HCT116 (cell line): Measurements from ENCODE around the gene SND1. TPM values are rescaled to one million over a fixed set of nuclear protein-coding genes. Genes with fewer than 3 reads are reported as not detected.

Experiments
- ATAC-seq: fragments of 200-7000 bp; cut with Tn5 transposase; 2 replicates; pipeline ENCODE4 v1.9.1; 2020; ENCODE audit warnings: mild to moderate bottlenecking, moderate library complexity
- BruUV-seq: library from RNA; stranded (reverse); fragments of 400-500 nt; replicated peaks from 2 replicates; lab custom pipeline; 2021; lab: Mats Ljungman, UMichigan
- CTCF ChIA-PET: fragments of 300-600 bp; sonication (Branson Sonifier 250); formaldehyde crosslinking; loops from one replicate; lab custom pipeline; 2021; ENCODE audit warnings: antibody characterized with exemption; lab: Charles Lee
- POLR2A ChIA-PET: fragments of 300-600, 350-600 bp; sonication (Branson Sonifier 250); formaldehyde crosslinking; loops from one replicate; lab custom pipeline; 2021; ENCODE audit warnings: antibody characterized with exemption; lab: Charles Lee
- RAD21 ChIA-PET, 2 experiments: fragments of 300-600 bp; sonication (Branson Sonifier 250); formaldehyde crosslinking; loops; one replicate each; lab custom pipeline; 2023; ENCODE audit warnings: low total read pairs in 2 of 2; ENCODE audit not compliant: uncharacterized antibody in 2 of 2, unreplicated experiment in 2 of 2, low non-redundant PET in 1 of 2; lab: Charles Lee
- DNase-seq: peaks from one replicate; pipeline ENCODE4 v3.0.0-alpha.2; 2010; ENCODE audit warnings: low read depth, low spot score
- H2AFZ ChIP-seq: fragments of 200-600 bp; shearing (Covaris generic), sonication (generic); 2 replicates; pipeline ENCODE4 v1.6.1; 2017; ENCODE audit warnings: low read depth, mixed run types, mixed read lengths, antibody characterized with exemption, low read length; ENCODE audit not compliant: poor library complexity, severe bottlenecking
- H3K27ac ChIP-seq: 2 replicates; pipeline ENCODE4 v1.5.1; 2012; ENCODE audit warnings: low read depth, low read length
- H3K27me3 ChIP-seq: fragments of 200-600 bp; sonication (generic); 2 replicates; pipeline ENCODE4 v1.6.1; 2016; ENCODE audit warnings: mixed run types, low read length, mixed read lengths; ENCODE audit not compliant: insufficient read depth
- H3K36me3 ChIP-seq, 2 experiments: fragments of 200-500 bp in 1 of 2; fragments of 200-600 bp in 1 of 2; sonication (Bioruptor generic) in 1 of 2; sonication (generic) in 1 of 2; 2 replicates each; pipeline versions ENCODE4 v1.5.1 to v1.6.1; 2014 to 2016; ENCODE audit warnings: low read length in 2 of 2, inconsistent platforms in 1 of 2, mixed read lengths in 1 of 2, mixed run types in 1 of 2; ENCODE audit not compliant: insufficient read depth in 2 of 2, control insufficient read depth in 1 of 2
- H3K4me1 ChIP-seq, 2 experiments: fragments of 200-600 bp in 1 of 2; sonication (generic) in 1 of 2; 2 replicates each; pipeline versions ENCODE4 v1.5.1 to v1.6.1; 2012 to 2017; ENCODE audit warnings: low read length in 2 of 2, inconsistent platforms in 1 of 2, mild to moderate bottlenecking in 1 of 2, mixed read lengths in 1 of 2, mixed run types in 1 of 2, moderate library complexity in 1 of 2; ENCODE audit not compliant: insufficient read depth in 2 of 2, control insufficient read depth in 1 of 2
- H3K4me2 ChIP-seq: fragments of 200-600 bp; sonication (generic); 2 replicates; pipeline ENCODE4 v1.6.1; 2017; ENCODE audit warnings: mixed run types, low read length, mixed read lengths
- H3K4me3 ChIP-seq, 2 experiments: fragments of 200-600 bp in 1 of 2; sonication (generic) in 1 of 2; replicated peaks in 1 of 2; 2 replicates each; pipeline ENCODE4 v1.5.1; 2011 to 2016; ENCODE audit warnings: low read length in 2 of 2, control low read depth in 1 of 2, low read depth in 1 of 2, mild to moderate bottlenecking in 1 of 2, mixed read lengths in 1 of 2, mixed run types in 1 of 2
- H3K79me2 ChIP-seq: fragments of 200-600 bp; sonication (generic); 2 replicates; pipeline ENCODE4 v1.6.1; 2017; ENCODE audit warnings: mild to moderate bottlenecking, mixed run types, low read length, moderate library complexity, mixed read lengths; ENCODE audit not compliant: insufficient read depth
- H3K9ac ChIP-seq: fragments of 200-600 bp; sonication (generic); 2 replicates; pipeline ENCODE4 v1.6.1; 2016; ENCODE audit warnings: low read length, mixed read lengths
- H3K9me2 ChIP-seq: fragments of 200-600 bp; sonication (generic), shearing (Covaris generic); 2 replicates; pipeline ENCODE4 v1.6.1; 2017; ENCODE audit warnings: mixed run types, mild to moderate bottlenecking, moderate library complexity; ENCODE audit not compliant: insufficient read depth
- H3K9me3 ChIP-seq, 2 experiments: fragments of 200-500 bp in 1 of 2; fragments of 200-600 bp in 1 of 2; sonication (Bioruptor generic) in 1 of 2; sonication (generic) in 1 of 2; 2 replicates each; pipeline ENCODE4 v1.6.1; 2014 to 2017; ENCODE audit warnings: low read length in 2 of 2, mixed read lengths in 2 of 2, inconsistent platforms in 1 of 2, low read depth in 1 of 2, mild to moderate bottlenecking in 1 of 2, mixed run types in 1 of 2, moderate library complexity in 1 of 2; ENCODE audit not compliant: control insufficient read depth in 1 of 2, insufficient read depth in 1 of 2
- H4K20me1 ChIP-seq: fragments of 200-600 bp; sonication (generic), shearing (Covaris generic); 2 replicates; pipeline ENCODE4 v1.6.1; 2017; ENCODE audit warnings: mixed run types, mild to moderate bottlenecking, moderate library complexity; ENCODE audit not compliant: insufficient read depth
- MAX ChIP-seq: IDR thresholded peaks from 2 replicates; pipeline ENCODE4 v1.6.1; 2012
- POLR2A ChIP-seq: IDR thresholded peaks from 2 replicates; pipeline ENCODE4 v1.7.0; 2011; ENCODE audit warnings: borderline replicate concordance; ENCODE audit not compliant: insufficient read depth, insufficient read length; ENCODE audit errors: extremely low read depth
- REST ChIP-seq: IDR thresholded peaks from 2 replicates; pipeline ENCODE4 v1.6.1; 2012; ENCODE audit warnings: low read depth
- ZBTB33 ChIP-seq: IDR thresholded peaks from 2 replicates; pipeline ENCODE4 v1.6.1; 2011; ENCODE audit warnings: mild to moderate bottlenecking, low read length, moderate library complexity; ENCODE audit not compliant: insufficient replicate concordance; ENCODE audit errors: extremely low read depth
- ZFX ChIP-seq: fragments of 450-650 bp; IDR thresholded peaks from 2 replicates; pipeline ENCODE4 v1.6.1; 2017
- intact Hi-C: fragments of 100-400 bp; cut with micrococcal nuclease; formaldehyde crosslinking; loops from 2 replicates; pipeline ENCODE4 v1.10.0; 2022
- total RNA-seq: library from RNA; stranded (reverse); gene quantifications from one replicate; pipeline ENCODE4 v1.2.1, GENCODE V29; 2021; ENCODE audit not compliant: unreplicated experiment

The SND1 gene
- total RNA-seq, 1 experiment from 2014 or later = 169 TPM

GRCh38 chr7:127678947-127679346 is 27.0 kb downstream of the SND1 start:
- BruUV-seq = no TSS peak
- no peak for TF ChIP-seq REST
- TF ChIP-seq ZBTB33 = no peak
- no peak for TF ChIP-seq ZFX
- no peak for TF ChIP-seq POLR2A
- TF ChIP-seq MAX = no peak
- no peak overlapping the region for H2AFZ ChIP-seq
- peaks cover 5 to 29% of the 10 kb centered on the region in 2 experiments; a peak in 1 of 4 replicates for H3K36me3 ChIP-seq
- intact Hi-C loops = no loop called here
- H4K20me1 ChIP-seq = peaks cover 36% of the 10 kb centered on the region; the same call in 1 of the 2 replicates
- H3K9ac ChIP-seq = no peak overlapping the region
- ChIA-PET CTCF (no interaction called here), RAD21 (no interaction called here), POLR2A (no interaction called here)
- H3K27me3 ChIP-seq = no peaks in the 10 kb centered on the region
- no peak overlapping the region for H3K4me2 ChIP-seq
- no peak for ATAC-seq
- H3K79me2 ChIP-seq = peaks cover 99% of the 10 kb centered on the region
- no peak overlapping the region for H3K4me3 ChIP-seq
- no peaks in the 10 kb centered on the region for H3K4me1 ChIP-seq
- H3K27ac ChIP-seq = no peak overlapping the region
- H3K9me3 ChIP-seq = peaks cover 0 to 10% of the 10 kb centered on the region in 2 experiments; a peak in 1 of 4 replicates
- DNase-seq = no peak
- no peaks in the 10 kb centered on the region for H3K9me2 ChIP-seq
